ENCODE results near the gene TOGARAM2. TPM values are rescaled to one million over a fixed set of nuclear protein-coding genes. Genes with fewer than 3 reads are reported as not detected.

Gene TOGARAM2
- total RNA-seq, 1 donor from 2014 or later = 0.72 TPM

- TF ChIP-seq CTCF (IDR thresholded peaks at IDR 0.05) = no peak
- Mint-ChIP-seq H3K27me3 (ENCODE audit: low read depth) (peaks cover 4% of the 10 kb centered on the region), H3K4me1 (ENCODE audit: low read depth) (peaks cover 18% of the 10 kb centered on the region), H3K4me3 (ENCODE audit: unreplicated experiment) (no peak overlapping the region), H3K27ac (ENCODE audit: unreplicated experiment) (no peak overlapping the region), H3K36me3 (ENCODE audit: low read depth) (no peaks in the 10 kb centered on the region), H3K9me3 (ENCODE audit: low read depth) (no peaks in the 10 kb centered on the region)
- no peak for DNase-seq (ENCODE audit: low spot score)
These were observed 17.0 kb downstream of the TOGARAM2 start for GRCh38 chr2:28997847-28998735.

DNA sequence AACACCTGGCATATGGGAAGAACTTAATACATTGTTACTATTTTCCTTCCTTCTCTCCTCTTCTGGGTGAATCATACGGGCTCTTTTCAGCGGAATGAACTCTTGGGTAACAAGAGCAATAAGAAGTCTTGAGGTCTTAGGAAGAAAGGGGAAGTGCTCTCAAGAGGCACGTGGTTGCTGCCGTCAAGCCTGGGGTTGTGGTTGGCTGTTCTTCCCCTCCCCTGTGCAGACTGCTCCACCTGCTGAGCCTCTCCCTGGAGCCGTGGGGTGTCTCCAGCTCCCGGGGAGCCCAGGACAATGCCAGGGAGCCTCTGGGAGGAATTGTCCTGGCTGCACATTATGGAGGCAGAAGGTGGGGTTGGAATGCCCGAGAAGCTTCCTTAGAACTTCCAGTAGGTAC lies 19.4 kb downstream of the TOGARAM2 start:
- H3K27ac Mint-ChIP-seq (ENCODE audit: unreplicated experiment) = no peak overlapping the region
- no peak for TF ChIP-seq CTCF (IDR thresholded peaks at IDR 0.05)
- no peak overlapping the region for H3K4me3 Mint-ChIP-seq (ENCODE audit: unreplicated experiment)
- no peaks in the 10 kb centered on the region for H3K9me3 Mint-ChIP-seq (ENCODE audit: low read depth)
- H3K27me3 Mint-ChIP-seq (ENCODE audit: low read depth) = peaks cover 4% of the 10 kb centered on the region
- H3K4me1 Mint-ChIP-seq (ENCODE audit: low read depth) = peaks cover 10% of the 10 kb centered on the region
- no peak for DNase-seq (ENCODE audit: low spot score)
- no peaks in the 10 kb centered on the region for H3K36me3 Mint-ChIP-seq (ENCODE audit: low read depth)

GRCh38 chr2:29000956-29001355 lies 19.9 kb downstream of the TOGARAM2 start:
- no peak overlapping the region for H3K27ac Mint-ChIP-seq (ENCODE audit: unreplicated experiment)
- no peaks in the 10 kb centered on the region for H3K36me3 Mint-ChIP-seq (ENCODE audit: low read depth)
- TF ChIP-seq CTCF (IDR thresholded peaks at IDR 0.05) = no peak
- H3K9me3 Mint-ChIP-seq (ENCODE audit: low read depth) = no peaks in the 10 kb centered on the region
- H3K27me3 Mint-ChIP-seq (ENCODE audit: low read depth) = peaks cover 4% of the 10 kb centered on the region
- H3K4me3 Mint-ChIP-seq (ENCODE audit: unreplicated experiment) = no peak overlapping the region
- H3K4me1 Mint-ChIP-seq (ENCODE audit: low read depth) = peaks cover 10% of the 10 kb centered on the region
- DNase-seq (ENCODE audit: low spot score) = no peak

DNA sequence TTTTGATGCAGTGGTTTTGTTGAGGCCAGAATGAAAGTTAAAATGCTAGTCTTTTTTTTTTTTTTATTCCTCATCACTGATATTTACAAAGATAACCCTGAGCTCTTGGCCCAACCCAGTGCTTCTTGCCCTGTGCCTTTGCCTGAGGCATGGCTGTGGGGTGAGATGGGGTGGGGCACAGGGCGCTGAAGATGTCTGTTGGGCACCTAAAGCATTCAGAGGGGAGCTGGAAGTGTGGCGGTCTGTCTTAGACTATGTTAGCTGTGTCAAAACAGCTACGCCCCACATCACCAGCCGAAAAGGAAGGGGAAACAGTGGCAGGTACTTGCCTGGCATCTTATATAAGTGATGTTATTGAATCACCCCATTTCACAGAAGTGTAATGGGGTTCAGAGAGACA lies 20.7 kb downstream of the TOGARAM2 start:
- Mint-ChIP-seq H3K4me1 (ENCODE audit: low read depth) (peaks cover 8% of the 10 kb centered on the region), H3K9me3 (ENCODE audit: low read depth) (no peaks in the 10 kb centered on the region), H3K27ac (ENCODE audit: unreplicated experiment) (no peak overlapping the region), H3K36me3 (ENCODE audit: low read depth) (no peaks in the 10 kb centered on the region), H3K4me3 (ENCODE audit: unreplicated experiment) (no peak overlapping the region), H3K27me3 (ENCODE audit: low read depth) (peaks cover 4% of the 10 kb centered on the region)
- no peak for DNase-seq (ENCODE audit: low spot score)
- no peak for TF ChIP-seq CTCF (IDR thresholded peaks at IDR 0.05)

DNA sequence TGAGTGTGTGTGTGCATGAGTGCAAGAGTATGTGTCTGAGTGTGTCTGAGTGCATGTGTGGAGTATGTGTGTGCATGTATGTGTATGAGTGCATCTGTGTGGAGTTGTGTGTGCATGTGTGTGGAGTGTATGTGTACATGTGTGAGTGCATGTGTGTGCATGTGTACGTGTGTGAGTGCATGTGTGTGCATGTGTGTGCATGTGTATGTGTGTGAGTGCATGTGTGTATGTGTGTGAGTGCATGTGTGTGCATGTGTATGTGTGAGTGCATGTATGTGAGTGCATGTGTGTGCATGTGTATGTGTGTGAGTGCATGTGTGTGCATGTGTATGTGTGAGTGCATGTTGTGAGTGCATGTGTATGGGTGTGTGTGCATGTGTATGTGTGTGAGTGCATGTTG lies 23.7 kb downstream of the TOGARAM2 start:
- Mint-ChIP-seq H3K4me3 (ENCODE audit: unreplicated experiment) (no peak overlapping the region), H3K27me3 (ENCODE audit: low read depth) (no peaks in the 10 kb centered on the region), H3K36me3 (ENCODE audit: low read depth) (no peaks in the 10 kb centered on the region), H3K9me3 (ENCODE audit: low read depth) (no peaks in the 10 kb centered on the region), H3K27ac (ENCODE audit: unreplicated experiment) (no peak overlapping the region), H3K4me1 (ENCODE audit: low read depth) (no peaks in the 10 kb centered on the region)
- no peak for DNase-seq (ENCODE audit: low spot score)
- TF ChIP-seq CTCF (IDR thresholded peaks at IDR 0.05) = no peak

Data from chondrocyte (in vitro differentiated cells).